ENCODE data around the gene CTDSP1.

Gene CTDSP1, protein sequence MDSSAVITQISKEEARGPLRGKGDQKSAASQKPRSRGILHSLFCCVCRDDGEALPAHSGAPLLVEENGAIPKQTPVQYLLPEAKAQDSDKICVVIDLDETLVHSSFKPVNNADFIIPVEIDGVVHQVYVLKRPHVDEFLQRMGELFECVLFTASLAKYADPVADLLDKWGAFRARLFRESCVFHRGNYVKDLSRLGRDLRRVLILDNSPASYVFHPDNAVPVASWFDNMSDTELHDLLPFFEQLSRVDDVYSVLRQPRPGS

DNA sequence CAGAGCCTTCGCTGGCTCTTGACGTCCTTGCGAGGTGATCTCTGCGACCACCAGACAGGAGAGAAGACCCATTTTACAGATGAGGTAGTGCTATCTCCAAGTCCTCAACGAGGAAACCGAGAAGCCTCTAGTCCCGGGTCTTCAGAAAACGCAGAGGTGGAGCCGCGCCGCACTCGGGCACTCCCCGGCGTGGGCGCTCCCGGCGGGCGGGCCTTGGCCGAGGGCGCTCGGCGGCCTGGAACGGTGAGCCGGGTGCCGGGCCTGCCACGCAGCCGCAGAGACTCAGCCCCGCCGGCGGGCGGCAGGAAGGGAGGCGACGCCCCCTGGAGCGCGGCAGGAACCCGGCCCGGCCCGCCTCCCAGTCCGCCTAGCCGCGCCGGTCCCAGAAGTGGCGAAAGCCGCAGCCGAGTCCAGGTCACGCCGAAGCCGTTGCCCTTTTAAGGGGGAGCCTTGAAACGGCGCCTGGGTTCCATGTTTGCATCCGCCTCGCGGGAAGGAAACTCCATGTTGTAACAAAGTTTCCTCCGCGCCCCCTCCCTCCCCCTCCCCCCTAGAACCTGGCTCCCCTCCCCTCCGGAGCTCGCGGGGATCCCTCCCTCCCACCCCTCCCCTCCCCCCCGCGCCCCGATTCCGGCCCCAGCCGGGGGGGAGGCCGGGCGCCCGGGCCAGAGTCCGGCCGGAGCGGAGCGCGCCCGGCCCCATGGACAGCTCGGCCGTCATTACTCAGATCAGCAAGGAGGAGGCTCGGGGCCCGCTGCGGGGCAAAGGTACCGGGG is at the start of gene CTDSP1:
Gene CTDSP1 (plus strand): TSS at position 478 of the 776 bp plus-strand sequence. CDS start 223 bp downstream, at position 701.
- DNase-seq (ENCODE audit: low read depth): peak; percentile 96
- TF ChIP-seq, protein P1, sequence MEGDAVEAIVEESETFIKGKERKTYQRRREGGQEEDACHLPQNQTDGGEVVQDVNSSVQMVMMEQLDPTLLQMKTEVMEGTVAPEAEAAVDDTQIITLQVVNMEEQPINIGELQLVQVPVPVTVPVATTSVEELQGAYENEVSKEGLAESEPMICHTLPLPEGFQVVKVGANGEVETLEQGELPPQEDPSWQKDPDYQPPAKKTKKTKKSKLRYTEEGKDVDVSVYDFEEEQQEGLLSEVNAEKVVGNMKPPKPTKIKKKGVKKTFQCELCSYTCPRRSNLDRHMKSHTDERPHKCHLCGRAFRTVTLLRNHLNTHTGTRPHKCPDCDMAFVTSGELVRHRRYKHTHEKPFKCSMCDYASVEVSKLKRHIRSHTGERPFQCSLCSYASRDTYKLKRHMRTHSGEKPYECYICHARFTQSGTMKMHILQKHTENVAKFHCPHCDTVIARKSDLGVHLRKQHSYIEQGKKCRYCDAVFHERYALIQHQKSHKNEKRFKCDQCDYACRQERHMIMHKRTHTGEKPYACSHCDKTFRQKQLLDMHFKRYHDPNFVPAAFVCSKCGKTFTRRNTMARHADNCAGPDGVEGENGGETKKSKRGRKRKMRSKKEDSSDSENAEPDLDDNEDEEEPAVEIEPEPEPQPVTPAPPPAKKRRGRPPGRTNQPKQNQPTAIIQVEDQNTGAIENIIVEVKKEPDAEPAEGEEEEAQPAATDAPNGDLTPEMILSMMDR (conservative IDR thresholded peaks at IDR 0.05; ENCODE audit: control insufficient read depth, insufficient read depth, low read depth, low read length): no peak
- peak within 1 kb of the TSS; percentile 70 for H3K4me3 ChIP-seq (ENCODE audit: control insufficient read depth, low read depth, low read length)

DNA sequence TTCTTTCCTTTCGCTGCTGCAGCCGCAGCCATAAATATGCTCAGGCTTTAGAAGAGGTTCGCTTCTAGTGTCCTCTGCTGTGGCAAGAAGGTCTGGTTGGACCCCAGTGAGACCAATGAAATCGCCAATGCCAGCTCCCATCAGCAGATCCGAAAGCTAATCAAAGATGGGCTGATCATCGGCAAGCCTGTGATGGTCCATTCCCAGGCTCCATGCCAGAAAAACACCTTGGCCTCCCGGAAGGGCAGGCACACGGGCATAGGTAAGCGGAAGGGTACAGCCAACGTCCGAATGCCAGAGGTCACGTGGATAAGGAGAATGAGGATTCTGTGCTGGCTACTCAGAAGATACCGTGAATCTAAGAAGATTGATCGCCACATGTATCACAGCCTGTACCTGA is 45.6 kb upstream of the CTDSP1 start:
- H3K4me3 ChIP-seq (ENCODE audit: control insufficient read depth, low read depth, low read length): no peak overlapping the region
- no peak for DNase-seq (ENCODE audit: low read depth)
- TF ChIP-seq, protein P1 (conservative IDR thresholded peaks at IDR 0.05; ENCODE audit: control insufficient read depth, insufficient read depth, low read depth, low read length): no peak

DNA sequence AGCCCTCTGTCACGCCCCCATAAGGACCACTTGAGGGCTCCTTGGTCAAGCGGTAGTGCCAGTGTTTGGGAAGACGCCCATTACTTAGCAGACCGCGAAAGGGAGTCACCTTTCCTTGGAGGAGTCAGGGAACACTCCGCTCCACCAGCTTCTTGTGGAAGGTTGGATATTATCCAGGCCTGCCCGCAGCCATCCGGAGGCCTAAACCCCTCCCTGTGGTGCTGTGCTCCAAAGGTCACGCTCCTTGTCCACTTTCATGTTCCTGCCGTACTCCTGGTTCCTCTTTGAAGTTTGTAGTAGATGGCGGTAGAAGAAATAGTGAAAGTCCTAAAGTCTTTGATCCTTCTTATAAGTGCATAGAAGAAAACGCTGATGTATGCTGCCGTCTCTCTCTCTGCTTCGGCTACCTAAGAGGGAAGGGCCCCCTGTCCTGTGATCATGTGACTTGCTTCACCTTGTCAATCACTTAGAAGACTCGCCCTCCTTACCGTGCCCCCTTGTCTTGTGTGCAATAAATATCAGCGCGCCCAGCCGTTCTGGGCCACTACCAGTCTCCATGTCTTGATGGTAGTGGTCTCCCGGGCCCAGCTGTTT is 44.7 kb upstream of the CTDSP1 start:
- no peak for DNase-seq (ENCODE audit: low read depth)
- no peak overlapping the region for H3K4me3 ChIP-seq (ENCODE audit: control insufficient read depth, low read depth, low read length)
- TF ChIP-seq, protein P1 (conservative IDR thresholded peaks at IDR 0.05; ENCODE audit: control insufficient read depth, insufficient read depth, low read depth, low read length): no peak

DNA sequence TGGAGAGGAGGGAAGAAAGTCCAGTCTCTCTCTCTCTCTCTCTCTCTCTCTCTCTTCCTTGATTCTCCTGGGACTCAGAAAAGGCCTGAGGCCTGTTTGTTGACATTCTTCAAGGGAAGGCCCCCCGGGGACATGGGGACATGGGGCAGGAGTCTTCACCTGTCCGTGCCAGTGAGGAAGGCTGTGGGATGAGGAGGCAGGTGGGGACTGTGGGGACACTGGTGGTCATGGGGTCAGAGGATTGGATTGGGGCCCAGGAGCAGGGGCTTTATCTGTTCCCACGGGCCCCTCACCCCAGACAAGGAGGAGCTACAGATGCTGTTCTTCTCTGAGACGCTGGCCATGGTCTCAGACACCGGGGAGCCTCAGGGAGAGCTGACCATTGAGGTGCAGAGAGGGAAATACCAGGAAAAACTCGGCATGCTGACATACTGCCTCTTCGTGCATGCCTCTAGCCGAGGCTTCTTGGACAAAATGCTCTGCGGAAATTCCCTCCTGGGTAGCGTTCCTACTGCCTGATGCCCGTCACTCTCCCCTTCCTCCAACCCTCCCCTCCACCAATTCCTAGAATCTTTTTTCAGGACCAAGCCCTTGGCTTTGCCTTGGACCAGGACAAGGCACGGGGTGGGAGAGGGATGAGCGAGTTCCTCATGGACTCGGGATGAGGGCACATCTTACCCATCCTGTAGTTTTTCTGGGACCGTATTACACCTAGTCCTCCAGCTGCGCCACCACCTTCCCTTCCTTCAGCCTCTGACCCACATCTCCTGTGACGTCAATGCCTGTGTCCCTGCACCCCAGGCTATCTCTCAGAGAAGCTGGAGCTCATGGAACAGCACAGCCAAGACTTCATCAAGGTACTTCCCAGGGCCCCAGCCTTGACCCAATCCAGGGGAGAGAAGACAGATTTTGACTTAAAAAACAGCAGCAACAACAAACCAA is 42.2 kb upstream of the CTDSP1 start:
- no peak overlapping the region for H3K4me3 ChIP-seq (ENCODE audit: control insufficient read depth, low read depth, low read length)
- TF ChIP-seq, protein P1 (conservative IDR thresholded peaks at IDR 0.05; ENCODE audit: control insufficient read depth, insufficient read depth, low read depth, low read length): no peak
- no peak for DNase-seq (ENCODE audit: low read depth)

DNA sequence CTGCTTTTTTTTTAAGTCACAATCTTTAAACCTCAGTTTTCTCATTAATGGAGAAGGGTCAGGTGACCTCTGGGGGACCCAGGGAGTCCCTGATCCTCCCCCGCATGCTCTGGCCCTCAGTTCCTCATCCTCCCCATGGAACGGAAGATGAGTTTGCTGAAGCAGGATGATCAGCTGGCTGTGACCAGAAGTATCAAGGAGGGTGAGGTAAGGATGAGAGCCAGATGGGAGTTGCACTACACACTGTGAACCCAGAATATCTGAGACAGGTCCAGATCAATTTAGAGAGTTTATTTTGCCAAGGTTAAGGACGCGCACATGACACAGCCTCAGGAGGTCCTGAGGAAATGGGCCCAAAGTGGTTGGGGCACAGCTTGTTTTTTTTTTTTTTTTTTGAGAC is 39.2 kb upstream of the CTDSP1 start:
- TF ChIP-seq, protein P1 (conservative IDR thresholded peaks at IDR 0.05; ENCODE audit: control insufficient read depth, insufficient read depth, low read depth, low read length): no peak
- H3K4me3 ChIP-seq (ENCODE audit: control insufficient read depth, low read depth, low read length): no peak overlapping the region
- DNase-seq (ENCODE audit: low read depth): no peak

DNA sequence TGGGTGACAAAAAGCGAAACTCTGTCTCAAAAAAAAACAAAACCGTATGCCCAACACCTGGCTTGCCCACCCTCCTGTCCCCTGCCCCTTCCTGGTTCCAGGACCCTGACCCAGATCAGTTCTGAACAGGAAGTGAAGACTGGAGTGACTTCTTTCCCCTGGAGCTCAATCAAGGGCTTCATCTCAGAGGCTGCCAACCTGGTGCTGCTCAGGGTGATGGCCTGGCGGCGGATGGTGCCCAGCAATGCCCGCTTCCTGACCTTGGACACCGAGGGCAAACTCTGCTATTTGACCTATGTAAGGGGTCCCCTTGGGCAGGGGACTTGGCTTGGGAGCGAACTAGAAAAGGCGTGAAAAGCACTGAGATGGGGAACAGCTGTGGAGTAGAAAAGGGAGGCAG is 37.1 kb upstream of the CTDSP1 start:
- TF ChIP-seq, protein P1 (conservative IDR thresholded peaks at IDR 0.05; ENCODE audit: control insufficient read depth, insufficient read depth, low read depth, low read length): no peak
- no peak overlapping the region for H3K4me3 ChIP-seq (ENCODE audit: control insufficient read depth, low read depth, low read length)
- no peak for DNase-seq (ENCODE audit: low read depth)
